Measurements from ENCODE around the gene SFSWAP.
"Not testable (repeated sequence)": the region's sequence is repeated elsewhere in the genome, so short reads cannot be mapped to it uniquely, and the experiment has no call there.

SFSWAP gene

DNA sequence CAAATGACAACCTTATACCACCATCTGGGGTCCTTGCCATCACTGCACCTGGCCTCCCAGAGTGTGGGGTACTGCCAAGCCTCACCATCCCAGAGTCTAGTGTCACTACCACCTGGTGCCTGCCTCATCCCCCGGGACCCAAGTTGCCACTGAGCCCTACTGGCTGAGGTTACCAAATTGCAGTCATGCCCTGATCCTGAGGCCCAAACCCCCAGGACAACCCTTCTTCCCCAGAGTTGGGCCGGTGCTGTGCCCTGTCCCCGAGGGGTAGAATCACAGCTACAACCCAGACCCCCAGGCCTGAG, 8.4 kb upstream of the SFSWAP start:
- DNase-seq (ENCODE audit: low read depth), result no peak

- DNase-seq (ENCODE audit: low read depth), result no peak
Observed at GRCh38 chr12:131703161-131703560, 7.7 kb upstream of the SFSWAP start.

DNA sequence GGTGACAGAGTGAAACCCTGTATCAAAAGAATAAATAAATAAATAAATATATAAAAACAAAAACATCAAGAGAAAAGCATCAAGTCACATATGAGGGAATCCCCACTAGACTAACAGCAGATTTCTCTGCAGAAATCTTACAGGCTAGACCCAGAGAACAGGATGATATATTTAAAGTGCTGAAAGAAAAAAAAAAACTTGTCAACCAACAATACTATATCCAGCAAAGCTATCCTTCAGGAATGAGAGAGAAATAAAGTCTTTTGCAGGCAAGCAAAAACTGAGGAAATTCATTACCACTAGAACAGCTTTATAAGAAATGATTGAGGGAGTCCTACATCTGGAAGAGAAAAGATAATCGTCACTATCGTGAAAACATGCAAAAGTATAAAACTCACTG, 6.4 kb upstream of the SFSWAP start:
- DNase-seq (ENCODE audit: low read depth), result no peak

DNA sequence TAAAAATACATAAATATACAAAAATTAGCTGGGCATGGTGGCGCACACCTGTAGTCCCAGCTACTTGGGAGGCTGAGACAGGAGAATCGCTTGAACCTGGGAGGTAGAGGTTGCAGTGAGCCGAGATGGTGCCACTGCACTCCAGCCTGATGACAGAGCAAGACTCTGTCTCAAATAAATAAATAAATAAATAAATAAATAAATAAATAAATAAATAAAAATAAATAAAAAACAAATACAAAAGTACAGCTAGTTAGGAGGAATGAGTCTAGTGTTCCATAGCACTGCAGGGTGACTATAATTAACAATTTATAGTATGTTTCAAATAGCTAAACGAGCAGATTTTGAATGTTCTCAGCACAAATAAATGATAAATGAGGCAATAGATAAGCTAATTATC, 4.2 kb upstream of the SFSWAP start:
- not testable (repeated sequence) for DNase-seq (ENCODE audit: low read depth)

GRCh38 chr12:131709226-131709625, 1.7 kb upstream of the SFSWAP start:
- DNase-seq (ENCODE audit: low read depth), result no peak

GRCh38 chr12:131711551-131712205, 788 bp downstream of the SFSWAP start:
- no peak for DNase-seq (ENCODE audit: low read depth)

GRCh38 chr12:131713349-131713748, 2.5 kb downstream of the SFSWAP start:
- DNase-seq (ENCODE audit: low read depth), result no peak

DNA sequence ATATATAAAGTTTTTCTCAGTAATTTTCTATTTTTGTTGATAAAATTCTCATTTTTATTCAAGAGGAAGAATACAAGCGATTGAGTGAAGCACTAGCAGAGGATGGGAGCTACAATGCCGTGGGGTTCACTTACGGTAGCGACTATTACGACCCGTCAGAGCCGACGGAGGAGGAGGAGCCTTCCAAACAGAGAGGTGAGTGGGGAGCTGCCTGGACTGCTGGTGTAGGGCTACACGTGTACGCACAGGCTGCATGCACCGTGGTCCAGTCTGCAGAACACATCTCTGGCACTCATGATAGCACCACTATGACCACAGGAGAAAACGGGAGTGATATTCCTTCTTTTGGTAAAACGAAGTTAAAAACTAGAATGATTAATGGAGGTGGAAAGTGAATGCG, 3.9 kb downstream of the SFSWAP start:
- DNase-seq (ENCODE audit: low read depth), result no peak

DNA sequence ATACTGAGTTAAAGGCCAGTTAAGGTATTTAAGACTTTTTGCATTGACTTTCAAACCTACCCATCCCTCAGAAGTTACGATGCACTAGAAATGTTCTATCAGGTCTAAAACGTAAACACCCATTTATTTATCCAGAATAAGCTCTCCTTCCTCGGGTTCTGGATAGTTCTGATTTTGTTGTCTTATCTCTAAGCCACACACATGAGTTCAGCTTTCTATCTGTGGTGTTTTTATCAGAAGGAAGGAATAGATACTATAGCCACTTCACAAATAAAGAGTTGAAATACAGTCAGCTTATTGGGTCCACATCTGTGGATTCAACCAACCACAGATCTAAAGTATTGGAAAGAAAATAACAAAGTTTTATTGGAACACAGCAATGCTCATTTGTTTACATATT, 5.4 kb downstream of the SFSWAP start:
- DNase-seq (ENCODE audit: low read depth), result no peak

- no peak for DNase-seq (ENCODE audit: low read depth)
Observed at GRCh38 chr12:131720241-131720640, 9.4 kb downstream of the SFSWAP start.

DNA sequence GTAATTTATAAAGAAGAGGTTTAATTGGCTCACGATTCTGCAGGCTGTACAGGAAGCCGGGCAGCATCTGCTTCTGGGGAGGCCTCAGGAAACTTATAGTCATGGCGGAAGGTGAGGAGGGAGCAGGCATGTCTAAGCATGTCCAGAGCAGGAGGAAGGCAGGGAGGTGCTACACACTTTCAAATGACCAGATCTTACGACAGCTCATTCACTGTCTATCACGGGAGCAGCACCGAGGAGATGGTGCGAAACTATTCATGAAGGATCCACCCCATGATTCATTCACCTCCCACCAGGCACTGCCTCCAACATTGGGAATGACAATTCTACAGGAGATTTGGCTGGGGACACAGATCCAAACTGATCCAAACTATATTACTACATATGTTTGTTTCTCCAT, 10.0 kb downstream of the SFSWAP start:
- DNase-seq (ENCODE audit: low read depth), result no peak

DNA sequence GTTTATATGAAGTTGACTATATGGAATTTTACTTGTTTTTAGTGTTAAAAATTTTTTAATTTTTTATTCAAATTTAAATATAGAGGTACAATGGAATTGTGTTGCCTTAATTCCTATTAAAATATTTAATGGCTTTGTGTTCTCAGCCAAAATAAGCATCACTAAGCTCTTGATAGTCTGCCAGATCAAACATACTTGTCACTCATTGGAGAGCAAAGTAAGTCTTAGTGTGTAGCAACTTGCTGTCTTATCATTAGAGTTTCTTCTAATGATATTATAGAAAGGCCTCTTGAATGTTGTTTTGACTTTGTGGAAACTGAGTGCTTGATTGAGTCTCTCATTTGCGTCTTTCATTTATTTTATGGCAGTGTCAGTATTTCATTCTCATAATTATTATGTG, 10.7 kb downstream of the SFSWAP start:
- DNase-seq (ENCODE audit: low read depth), result no peak

DNA sequence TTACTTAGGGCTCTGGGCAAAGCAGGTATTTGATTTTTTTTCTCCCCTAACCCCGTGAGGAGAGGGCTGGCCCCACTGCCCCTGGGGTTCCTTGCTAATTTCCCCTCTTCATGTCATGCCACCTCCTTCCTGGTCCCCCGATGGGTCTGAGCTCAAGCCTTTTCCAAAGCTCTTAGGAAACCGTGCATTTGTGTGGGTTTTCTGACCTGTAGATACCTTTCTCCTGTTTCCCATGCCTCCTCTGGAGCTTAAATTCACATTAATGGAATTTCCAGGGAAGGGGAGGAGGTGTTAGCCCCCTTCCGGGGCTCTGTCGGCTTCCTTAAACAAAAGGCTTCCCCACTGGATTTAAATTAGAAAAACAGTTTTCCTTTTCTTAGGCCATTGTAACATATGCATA, 12.6 kb downstream of the SFSWAP start:
- DNase-seq (ENCODE audit: low read depth), result no peak

- no peak for DNase-seq (ENCODE audit: low read depth)
Observed at GRCh38 chr12:131724534-131724933, 13.6 kb downstream of the SFSWAP start.

GRCh38 chr12:131725503-131725902, 14.6 kb downstream of the SFSWAP start:
- no peak for DNase-seq (ENCODE audit: low read depth)

DNA sequence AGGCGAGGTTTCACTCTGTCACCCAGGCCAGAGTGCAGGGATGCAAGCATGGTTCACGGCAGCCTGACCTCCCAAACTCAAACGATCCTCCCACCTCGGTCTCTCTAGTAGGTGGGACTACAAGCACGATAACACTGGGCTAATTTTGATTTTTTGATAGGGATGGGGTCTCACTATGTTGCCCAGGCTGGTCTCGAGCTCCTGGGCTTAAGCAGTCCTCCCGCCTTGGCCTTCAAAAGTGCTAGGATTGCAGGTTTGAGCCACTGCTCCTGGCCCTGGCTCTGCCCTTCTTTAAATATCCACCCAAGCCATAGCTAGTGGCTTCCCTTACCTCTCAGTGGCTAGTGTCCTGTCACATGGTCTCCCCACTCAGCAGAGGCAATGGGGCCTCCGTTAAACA, 17.8 kb downstream of the SFSWAP start:
- DNase-seq (ENCODE audit: low read depth), result no peak

DNA sequence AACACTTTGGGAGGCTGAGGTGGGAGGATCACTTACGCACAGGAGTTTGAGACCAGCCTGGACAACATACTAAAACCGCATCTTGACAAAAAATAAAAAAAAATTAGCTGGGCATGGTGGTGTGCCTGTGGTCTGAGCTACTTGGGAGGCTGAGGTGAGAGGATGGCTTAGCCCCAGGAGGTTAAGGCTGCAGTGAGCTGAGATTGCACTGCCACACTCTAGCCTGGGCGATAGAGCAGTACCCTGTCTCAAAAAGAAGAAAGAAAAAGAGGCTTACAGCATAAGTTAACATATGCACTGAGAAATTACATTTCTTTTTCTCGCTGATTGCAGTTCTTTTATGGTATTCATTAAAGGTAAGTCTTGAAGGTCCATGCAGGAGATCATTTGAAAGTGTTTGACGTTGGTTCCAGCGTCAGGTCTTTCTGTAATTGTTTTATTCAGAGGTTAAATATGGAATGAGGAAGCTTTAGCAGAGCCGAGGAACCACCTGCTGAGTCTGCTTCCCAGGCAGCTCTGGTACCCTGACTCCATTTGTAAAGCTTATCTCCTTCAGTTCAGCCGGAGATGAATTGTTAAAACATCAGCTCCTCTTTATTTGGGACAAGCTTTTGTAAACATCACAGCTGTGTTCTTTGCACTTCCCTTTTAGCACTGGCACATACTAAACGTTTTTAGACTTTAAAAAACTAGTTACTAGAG, 18.5 kb downstream of the SFSWAP start:
- DNase-seq (ENCODE audit: low read depth), result no peak

DNA sequence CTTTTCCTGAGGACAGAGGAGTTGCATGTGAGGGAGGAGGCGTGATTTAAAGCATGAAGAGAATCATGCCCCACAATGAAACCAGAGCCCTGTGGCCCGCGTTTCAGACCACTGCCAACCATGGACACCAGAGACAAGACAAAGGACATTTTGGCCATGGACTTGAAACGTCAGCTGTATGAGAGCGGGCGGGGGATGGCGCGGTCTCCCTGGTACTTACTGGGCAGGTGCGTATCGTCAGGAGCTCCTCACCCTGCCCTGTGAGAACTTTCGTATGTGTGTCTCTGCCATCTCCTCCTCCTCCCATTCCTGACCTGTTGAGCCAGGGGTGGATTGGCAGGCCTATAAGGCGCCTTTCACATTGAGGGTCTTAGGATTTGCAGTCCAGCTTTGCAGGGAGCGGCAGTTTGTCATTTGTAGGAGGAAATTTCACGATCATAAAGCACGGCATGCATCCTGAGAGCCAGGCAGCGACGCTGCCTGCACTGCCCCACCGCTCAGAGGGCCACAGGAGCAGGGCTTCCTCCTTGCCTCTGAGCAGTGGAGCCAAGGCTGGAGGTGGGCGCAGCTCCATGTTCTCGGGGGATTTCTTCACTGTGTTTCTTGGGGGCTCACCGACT, 22.2 kb downstream of the SFSWAP start:
- DNase-seq (ENCODE audit: low read depth), result no peak

DNA sequence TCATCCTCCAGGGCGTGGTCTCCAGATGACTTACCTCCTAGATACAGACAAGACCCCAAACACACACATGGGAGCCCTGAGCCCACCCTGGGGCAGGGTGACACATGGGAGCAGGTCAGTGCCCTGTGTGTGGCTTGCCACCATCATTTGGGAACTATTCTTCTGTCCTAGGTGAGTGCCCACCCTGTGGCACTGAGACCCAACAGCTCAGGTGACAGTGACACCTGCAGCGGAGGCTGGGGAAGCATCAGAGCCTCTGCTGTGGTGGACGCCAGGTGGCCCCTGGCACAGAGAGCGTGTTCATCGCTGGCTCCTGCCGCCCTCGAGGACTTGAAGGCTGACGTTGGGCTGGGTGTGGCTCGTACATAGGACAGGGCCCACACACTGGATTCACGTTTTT, 23.0 kb downstream of the SFSWAP start:
- DNase-seq (ENCODE audit: low read depth), result no peak

GRCh38 chr12:131734336-131735152, 23.7 kb downstream of the SFSWAP start:
- DNase-seq (ENCODE audit: low read depth), result no peak

GRCh38 chr12:131735153-131735456, 24.2 kb downstream of the SFSWAP start:
- no peak for DNase-seq (ENCODE audit: low read depth)

DNA sequence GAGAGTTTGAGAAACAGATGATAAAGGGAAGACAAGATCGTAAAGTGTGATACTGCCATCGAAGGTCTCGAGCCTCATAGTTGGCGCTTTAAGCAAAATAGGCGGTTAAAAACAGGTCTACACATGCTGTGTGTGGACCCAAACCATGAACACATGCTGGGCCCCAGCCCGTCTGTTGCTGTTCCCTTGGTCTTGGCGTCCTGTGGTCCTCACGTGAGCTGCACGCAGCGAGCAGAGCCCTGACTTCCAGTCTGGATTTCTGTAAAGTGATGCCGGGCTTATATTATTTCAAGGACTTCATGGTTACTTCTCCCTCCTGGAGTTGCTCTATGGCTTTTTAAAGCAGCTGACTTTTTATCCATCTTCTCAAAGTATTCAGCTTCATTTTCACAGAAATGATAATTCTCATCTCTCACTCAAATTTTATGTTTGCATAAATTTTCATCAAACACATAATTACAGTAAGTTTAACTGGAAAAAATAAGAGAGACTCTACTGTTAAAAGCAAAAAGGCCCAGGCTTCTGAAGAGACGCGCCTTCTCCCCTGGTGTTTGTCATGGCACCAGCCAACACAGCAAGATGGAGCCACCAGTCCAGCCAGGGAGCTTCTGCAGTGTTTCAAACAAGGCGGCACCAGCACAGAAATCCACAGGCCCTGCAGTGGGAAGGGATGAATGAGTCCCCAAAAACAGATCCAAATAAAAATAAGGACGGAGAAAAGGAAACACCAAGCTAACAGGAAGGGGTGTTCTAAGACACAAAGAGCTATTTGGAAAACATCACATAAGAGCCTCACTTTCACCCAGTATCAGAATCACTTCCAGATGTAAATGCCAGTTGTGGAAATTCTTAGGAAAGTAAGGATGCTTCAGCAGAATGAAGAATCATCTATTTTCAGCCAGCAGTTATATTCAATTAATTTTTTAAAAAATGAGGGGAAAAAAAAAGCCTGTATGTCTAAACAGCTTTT, 24.9 kb downstream of the SFSWAP start:
- no peak for DNase-seq (ENCODE audit: low read depth)
